ENCODE results near the gene TTC9C. TPM values are rescaled to one million over a fixed set of nuclear protein-coding genes. Genes with fewer than 3 reads are reported as not detected.
"Not testable (repeated sequence)": the region's sequence is repeated elsewhere in the genome, so short reads cannot be mapped to it uniquely, and the experiment has no call there.

TTC9C gene, protein sequence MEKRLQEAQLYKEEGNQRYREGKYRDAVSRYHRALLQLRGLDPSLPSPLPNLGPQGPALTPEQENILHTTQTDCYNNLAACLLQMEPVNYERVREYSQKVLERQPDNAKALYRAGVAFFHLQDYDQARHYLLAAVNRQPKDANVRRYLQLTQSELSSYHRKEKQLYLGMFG
- total RNA-seq (2014; rRNA removed): 31.8 and 53.4 TPM in 2 replicates
- polyA plus RNA-seq (2012): 39.4 TPM

DNA sequence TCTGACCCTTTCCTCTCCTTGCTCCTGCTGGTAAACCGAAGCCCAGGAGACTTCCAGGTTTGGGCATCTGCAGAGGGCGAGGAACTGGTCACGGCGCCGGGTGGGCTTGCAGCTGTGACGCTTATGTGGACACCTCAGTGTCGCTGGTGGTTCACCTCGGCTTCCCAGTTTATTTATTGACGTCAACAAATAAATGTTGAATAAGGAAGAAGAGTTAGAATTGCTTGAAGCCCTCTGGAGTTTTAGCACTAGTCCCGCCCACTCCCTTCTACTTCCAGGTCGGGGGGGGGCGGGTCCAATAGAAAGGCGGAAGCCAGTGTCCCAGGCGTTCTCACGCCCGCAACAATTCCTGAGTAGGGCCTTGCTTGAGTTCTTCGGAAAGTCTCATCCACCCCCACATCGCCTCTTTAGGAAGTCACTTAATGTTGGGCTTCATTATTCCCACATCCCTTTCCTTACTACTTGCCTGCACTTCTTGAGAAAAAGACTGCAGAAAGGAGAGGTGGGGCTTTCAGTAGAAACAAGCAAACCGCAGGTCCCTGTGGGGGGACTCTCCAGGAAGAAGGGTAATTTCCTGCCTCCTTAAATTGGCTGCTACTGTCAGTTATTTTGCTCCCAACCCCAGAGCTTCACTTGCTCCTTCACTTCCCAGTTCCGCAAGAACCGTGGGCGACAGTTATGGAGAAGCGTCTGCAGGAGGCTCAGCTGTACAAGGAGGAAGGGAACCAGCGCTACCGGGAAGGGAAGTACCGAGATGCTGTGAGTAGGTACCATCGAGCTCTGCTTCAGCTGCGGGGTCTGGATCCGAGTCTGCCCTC is at the start of gene TTC9C:
TSS of gene TTC9C (plus strand) at position 316 of the 818 bp plus-strand sequence. CDS start at position 679, 363 bp downstream.
- DNase-seq (ENCODE audit: low read depth): peak; percentile 86

DNA sequence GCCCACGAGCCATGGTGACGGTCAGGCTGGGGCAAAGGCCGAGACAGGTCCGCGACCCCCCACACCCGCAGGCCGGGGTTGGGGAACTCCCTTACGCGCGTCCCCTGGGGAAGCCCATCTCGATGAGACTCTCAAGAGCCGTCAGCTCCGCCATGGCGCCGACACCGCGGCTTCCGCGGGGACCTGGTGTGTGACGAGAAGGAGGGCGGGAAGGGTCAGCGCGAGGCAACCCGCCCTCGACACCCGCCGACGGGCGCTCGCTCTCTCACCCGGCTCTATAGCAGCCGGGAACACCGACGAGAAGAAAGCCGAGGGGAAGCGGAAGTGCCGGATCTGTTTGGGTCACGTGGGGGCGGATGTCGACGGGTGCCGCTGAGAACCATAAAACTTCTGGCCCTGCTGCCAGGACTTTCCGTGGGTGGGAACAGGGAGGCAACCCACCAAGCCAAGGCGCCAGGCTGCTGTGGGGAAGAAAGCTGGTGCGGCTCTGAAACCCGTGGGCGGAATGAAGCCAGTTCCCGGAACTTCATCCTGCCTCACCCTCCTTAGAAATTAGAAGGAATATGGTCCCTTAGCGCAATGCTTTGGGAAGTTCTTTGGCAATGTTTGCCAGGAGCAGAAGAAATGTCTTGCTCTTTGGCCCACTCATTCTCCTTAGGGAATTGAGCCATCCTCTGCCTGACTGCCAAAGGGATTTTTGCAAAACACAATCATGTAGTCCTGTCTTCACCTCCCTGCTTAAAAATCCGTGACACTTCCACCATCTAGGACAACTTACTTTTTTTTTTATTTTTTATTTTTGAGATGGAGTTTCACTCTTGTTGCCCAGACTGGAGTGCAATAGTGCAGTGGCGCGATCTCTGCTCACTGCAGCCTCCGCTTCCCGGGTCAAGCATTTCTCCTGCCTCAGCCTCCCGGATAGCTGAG is 49.3 kb upstream of the TTC9C start, which contains the start of gene UBXN1:
TSS of gene UBXN1 (minus strand) at position 304 of the 927 bp plus-strand sequence. CDS start at position 154, 150 bp downstream.
- DNase-seq (ENCODE audit: low read depth): peak; percentile 91

DNA sequence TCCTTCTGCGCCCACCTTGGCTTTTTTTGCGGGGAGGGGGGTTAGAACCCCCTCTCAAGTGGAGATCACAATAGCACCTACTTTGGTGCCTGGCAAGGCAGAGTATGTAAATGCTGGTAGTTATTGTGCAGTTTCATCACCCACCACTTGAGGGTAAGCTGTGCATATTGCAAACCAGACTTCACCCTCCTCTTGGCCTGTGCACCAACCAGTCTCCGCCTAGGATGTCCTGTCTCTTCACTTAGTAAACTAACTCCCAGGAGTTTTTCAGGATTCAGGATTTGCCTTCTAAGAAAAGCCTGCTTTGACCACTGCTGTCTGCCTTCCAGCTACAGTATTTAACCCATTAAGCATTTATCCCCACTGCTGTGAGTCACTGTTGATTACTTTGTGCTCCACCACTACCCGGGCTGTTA is 47.5 kb upstream of the TTC9C start:
- peak; percentile 87 for DNase-seq (ENCODE audit: low read depth)

DNA sequence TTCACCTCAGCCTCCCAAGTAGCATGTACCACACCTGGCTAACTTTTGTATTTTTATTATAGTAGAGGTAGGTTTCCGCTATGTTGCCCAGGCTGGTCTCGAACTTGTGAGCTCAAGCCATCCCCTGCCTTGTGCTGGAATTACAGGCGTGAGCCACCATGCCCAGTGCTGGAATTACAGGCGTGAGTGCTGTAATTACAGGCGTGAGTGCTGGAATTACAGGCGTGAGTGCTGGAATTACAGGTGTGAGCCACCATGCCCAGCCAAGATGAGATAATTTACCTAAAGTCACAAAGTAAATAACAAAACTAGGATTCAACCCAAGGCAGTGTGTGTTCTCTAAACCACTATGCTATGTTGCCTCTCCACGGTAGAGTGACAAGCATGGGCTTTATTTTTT is 45.8 kb upstream of the TTC9C start:
- DNase-seq (ENCODE audit: low read depth): no peak

DNA sequence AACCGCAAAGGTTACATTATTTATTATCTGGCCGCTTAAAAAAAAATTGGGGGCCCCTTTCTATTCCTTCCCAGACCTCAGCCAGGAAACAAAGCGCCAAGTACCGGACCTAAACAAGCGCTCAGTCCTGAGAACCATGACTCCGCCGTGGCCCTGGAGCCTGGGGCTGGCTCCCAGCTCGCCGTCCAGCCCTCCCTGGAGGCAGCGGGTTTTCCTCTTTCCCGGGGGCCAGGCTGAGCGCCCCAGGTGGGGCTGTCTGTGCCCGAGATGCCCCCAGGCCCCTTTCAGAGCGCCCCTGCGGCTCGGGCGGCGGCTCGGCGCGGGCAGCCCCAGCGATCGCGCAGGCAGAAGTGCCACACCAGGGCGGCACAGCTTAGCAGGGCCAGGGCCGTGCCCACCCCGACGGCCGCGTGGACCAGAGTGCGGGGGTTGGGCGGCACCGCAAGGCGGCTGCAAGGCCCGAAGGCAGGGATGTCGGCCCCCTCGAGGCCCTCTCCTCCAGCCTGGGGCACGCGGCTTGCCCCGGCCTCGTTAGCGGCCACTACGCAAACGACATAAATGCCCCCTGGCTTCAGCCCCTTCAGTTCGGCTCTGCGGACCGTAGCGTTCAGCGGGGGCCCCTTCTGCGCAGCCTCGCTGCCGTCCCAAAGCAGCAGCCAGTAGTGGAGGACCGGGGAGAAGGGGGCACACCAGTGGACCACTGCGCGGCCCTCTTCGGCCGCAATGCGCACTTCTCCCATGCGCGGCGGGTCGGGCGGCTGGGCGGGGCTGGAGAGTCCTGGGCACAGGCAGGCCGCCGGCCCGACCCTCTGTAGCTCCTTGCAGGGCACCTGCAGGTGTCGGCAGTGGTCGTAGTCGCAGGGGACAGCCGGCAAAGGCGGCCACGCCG is 40.5 kb upstream of the TTC9C start:
- no peak for DNase-seq (ENCODE audit: low read depth)

DNA sequence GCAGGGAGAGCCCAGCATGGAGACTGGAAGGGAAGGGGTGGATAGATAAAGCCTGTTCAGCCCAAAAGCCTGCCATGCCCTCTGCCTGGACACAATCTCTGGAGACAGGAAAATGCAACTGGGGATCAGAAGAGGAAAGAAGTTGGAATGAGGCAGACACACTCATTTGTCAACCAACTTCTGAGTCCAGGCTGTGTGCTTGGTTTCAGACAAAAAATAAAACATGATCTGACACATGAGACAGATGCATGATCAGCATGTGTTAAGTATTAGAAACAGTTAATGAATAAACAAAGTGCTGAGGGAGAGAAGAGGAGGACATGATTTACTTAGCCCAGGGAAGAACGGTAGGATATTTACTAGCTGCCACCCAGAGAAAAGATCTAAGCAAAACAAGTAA is 39.8 kb upstream of the TTC9C start:
- DNase-seq (ENCODE audit: low read depth): no peak

DNA sequence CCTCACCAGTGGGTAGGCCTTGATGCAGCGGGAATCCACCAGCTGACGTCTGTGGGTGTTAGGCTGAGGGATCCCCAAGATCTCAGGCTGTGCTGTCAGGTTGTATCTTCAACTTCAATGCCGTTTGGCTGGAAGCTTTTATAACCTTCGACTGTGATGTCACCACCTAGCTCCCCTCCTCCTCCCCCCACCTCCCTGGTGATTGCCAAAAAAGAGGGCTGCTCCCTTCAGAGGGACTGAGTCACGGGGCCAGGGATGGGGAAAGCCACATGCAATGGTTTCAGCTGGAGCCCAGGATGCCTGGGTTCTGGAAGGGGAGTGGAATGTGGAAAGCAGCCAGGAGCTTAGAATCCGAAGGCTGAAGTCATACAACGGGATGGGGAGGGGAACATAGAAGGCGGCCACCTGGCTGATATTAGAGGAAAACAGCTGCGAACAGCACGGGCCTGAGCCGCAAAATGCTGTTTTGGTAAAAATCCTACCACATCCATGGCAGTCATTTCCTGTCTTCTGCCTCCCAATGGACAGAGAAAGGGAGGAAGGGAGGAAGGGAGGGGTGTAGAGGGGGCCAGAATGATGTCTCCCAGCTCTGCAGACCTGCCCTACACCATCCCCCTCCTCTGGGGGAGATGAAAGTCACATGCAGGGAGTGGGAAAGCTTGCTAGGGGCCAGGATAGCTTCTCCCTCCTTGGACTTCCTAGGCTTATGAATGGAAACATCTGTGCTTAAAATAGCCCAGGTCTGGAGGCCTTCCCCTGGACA is 38.7 kb upstream of the TTC9C start, which contains the start of gene LRRN4CL:
TSS of gene LRRN4CL (minus strand) at position 110 of the 763 bp plus-strand sequence. CDS start 1,022 bp downstream, outside the sequence.
- DNase-seq (ENCODE audit: low read depth): peak; percentile 100

DNA sequence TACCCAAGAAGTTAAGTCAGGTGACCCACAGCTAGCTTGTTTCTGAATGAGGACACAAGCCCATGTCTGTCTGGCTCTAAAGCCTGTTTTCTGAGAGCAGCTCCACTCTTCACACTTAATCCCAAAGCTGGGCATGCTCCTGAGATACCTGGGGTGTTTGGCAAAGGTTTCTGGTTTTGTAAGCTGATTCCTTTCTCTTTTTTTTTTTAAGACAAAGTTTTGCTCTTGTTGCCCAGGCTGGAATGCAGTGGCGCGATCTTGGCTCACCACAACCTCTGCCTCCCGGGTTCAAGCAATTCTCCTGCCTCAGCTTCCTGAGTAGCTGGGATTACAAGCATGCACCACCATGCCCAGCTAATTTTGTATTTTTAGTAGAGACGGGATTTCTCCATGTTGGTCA is 34.7 kb upstream of the TTC9C start:
- not testable (repeated sequence) for DNase-seq (ENCODE audit: low read depth)

DNA sequence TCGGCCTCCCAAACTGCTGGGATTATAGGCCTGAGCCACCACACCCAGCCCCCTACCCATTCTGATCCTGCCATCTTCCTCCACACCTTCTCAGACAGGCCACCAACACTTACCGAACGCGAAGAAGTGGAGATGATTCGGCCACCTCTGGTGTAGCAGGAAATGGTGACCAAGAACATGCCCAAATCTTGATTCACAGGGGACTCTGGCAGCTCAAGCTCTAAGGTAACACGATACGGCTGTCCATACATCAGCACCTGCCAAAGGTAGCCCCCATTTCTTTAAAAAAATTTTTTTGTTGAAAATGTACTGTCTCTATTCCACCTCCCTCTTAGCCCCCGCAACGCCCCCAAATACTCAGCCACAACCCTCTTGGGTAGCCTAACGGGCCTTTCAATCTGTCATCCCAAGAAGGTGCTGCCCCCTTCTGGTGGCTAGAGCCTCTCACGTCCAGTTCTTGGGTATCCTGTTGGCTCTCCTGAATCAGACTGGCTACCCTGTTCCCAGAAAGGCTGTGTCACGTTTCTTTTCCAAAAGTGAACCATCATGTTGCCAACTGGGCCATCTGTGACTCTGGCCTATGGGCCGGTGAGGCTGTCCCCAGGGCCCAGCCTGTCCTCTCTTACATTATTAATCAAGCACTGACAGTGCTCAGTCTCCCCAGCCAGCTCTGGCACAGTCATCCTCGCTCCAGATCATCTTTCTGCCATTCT is 33.7 kb upstream of the TTC9C start:
- peak; percentile 84 for DNase-seq (ENCODE audit: low read depth)

DNA sequence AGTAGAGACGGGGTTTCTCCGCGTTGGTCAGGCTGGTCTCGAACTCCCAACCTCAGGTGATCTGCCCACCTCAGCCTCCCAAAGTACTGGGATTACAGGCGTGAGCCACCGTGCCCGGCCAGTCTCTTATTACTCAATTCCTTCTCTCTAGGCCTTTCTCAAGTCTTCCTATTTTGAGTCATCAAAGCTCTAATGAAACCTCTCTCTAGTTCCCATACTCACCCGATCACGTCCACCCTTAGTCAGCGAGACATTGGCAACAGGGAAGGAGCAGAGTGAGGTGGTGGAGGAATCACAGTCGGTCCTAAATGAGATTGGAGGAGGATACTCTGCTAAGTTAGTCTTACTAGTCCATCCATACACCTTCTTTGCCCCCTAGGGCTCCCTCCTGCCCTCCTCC is 26.0 kb upstream of the TTC9C start:
- no peak for DNase-seq (ENCODE audit: low read depth)

DNA sequence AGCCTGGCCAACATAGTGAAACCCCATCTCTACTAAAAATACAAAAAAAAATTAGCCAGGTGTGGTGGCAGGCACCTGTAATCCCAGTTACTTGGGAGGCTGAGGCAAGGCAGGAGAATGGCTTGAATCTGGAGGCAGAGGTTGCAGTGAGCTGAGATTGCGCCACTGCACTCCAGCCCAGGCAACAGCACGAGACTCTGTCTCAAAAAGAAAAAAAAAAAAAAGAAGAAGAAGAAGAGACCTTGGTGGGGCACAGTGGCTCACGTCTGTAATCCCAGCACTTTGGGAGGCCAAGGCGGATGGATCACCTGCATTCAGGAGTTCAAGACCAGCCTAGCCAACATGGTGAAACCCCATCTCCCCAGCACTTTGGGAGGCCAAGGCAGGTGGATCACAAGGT is 24.4 kb upstream of the TTC9C start:
- DNase-seq (ENCODE audit: low read depth): not testable (repeated sequence)

DNA sequence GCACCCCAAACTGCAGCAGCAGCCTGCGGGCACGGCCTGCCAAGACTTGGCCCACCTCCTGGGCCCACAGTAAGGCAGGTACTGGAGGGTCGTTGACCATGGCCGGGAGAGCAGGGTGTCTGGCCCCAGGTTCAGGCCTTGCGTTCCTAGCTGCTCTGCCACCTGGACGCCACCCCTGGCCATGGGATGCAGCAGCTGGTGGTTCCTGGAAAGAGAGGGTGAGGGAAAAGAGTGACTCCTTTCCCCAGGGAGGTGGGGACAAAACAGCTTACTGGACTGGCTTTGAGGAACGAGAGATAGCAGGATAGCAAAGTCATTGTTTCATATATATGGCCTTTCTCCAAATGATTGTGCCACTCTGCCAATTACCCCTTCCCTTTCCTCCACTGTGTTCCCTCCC is 22.9 kb upstream of the TTC9C start:
- peak; percentile 37 for DNase-seq (ENCODE audit: low read depth)

DNA sequence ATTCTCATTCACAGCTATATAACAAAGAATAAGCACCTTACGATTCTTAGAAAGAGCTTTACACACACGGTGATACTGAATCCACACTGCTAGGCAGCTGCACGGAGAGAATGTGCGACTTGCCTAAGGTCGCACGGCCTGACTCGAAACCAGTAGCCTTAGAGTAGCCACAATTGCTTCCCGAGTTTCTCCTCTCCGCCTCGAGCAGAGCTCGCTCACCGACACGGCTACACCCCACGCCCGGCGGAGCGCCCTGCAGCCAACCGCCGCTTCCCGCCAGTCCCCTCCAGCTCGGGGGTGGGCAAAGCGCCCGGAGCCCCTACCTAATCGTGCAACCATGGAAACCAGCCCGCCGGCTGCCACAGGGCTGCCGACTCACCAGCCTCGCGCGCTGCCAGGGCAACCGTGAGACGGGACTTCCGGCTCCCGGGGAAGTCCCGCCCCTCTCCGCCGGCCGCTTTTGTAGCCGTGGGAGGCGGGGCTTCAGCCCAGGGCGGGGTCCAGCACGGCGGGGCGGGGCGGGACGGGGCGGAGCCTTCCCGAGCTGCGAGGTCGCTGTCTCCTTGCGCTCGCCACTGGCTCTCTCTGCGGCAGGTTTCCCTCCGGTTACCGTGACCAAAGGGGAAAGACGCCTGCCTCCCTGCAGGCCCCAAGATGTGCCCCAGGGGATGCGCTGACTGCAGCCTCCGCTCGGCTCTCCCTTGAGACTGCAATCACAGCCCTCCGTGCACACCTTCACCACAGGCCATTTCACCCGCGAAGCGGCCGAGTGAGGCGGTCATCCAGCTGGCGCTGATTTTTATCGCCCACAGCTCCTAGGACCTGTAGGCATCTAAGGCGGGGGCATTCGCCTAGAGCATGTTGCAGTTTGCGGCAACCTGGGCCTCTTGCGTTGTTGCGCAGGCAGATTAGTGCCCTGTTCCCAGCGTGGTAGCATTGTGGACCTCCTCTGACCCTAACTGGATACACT is 22.1 kb upstream of the TTC9C start:
- peak; percentile 91 for DNase-seq (ENCODE audit: low read depth)

DNA sequence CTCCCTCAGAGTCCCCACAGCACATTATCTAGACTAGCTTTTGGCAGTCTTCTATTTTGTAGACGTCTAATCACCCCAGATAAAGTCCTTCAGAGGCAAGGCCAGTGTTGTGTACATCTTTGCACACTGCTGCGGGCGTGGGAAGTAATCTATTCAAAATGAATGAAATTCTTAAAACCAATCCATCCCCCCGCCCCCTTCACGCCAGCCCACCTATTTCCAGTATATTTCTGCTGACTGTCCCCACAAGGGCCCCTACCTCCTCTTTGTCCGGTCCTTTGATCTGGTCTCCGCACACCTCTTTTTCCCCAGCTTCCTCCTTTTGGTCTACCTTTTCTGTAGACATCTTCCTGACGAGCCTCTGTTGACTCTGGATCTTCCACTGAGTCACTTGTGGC is 21.4 kb upstream of the TTC9C start:
- DNase-seq (ENCODE audit: low read depth): no peak

DNA sequence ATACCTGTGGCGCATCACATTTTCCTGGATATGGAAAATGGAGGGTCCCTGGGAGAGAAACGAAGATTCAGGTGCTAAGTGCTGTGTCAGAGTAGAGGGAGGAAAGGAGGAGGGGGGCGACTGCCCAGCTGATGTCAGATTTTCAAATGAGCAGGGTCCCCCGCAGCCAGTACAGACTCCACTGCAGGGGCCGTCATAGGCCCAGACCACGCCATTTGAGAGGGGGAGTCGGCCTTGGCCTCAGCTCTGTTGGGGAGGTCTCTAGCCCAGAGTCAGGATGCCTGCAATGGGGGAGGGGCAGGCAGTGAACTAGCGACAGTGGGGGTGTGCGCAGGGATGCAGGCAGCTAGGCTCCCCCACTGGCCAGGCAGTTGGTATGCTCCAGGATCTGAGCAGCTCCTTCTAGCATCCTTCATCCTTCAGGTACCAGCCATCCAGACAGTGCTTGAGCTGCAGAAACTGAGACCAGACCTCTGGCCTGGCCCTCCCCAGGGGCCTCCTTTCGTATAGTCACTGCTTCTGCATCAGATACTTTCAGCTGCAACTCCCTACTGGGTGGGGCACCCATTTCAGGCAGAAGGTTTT is 20.9 kb upstream of the TTC9C start, which contains the start of the genes BSCL2 and GNG3:
TSS of gene BSCL2 (minus strand) at position 148 of the 585 bp plus-strand sequence. CDS start 229 bp downstream, outside the sequence.
TSS of gene GNG3 (plus strand) at position 400 of the 585 bp plus-strand sequence. CDS start 620 bp downstream, outside the sequence.
- DNase-seq (ENCODE audit: low read depth): no peak

DNA sequence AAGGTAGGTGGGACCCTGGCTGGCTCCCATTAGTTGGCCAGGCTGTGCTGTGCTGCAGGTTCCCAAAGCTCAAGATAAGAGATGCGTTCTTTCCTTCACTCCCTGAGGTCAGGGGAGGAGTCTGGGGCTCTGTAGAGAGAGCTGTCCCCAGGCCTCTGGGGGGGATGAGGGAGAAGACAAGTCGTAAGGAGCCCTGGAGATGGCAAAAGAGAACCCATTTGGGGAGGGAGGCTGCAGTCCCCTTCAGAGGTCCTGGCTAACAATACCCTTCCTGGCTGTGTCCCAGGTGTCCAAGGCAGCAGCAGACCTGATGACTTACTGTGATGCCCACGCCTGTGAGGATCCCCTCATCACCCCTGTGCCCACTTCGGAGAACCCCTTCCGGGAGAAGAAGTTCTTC is 19.9 kb upstream of the TTC9C start:
- no peak for DNase-seq (ENCODE audit: low read depth)

DNA sequence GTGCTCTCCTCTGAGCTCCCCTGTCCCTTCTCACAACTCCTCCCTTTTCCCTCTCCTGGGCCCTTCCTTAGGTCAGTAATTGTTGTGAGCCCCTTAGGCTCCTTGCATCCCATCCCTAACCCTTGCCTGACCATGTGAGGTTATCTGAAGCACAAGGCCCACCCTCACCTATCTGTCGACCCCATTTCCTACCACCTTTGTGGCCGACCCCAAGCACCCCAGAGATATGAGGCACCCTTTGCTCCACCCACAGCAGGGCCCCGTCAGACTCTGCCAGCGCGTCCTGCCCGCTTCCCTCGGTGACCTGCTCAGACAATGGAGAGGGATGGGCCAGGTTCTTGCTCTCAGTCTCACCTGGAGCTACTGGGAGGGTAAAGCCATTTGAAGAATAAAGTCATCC is 19.5 kb upstream of the TTC9C start:
- DNase-seq (ENCODE audit: low read depth): no peak
